ENCODE data around the gene VSX2. TPM values are rescaled to one million over a fixed set of nuclear protein-coding genes. Genes with fewer than 3 reads are reported as not detected.

Gene VSX2
- polyA plus RNA-seq, 1 of the 3 experiments (the other 2 are of a cell fraction): not detected

DNA sequence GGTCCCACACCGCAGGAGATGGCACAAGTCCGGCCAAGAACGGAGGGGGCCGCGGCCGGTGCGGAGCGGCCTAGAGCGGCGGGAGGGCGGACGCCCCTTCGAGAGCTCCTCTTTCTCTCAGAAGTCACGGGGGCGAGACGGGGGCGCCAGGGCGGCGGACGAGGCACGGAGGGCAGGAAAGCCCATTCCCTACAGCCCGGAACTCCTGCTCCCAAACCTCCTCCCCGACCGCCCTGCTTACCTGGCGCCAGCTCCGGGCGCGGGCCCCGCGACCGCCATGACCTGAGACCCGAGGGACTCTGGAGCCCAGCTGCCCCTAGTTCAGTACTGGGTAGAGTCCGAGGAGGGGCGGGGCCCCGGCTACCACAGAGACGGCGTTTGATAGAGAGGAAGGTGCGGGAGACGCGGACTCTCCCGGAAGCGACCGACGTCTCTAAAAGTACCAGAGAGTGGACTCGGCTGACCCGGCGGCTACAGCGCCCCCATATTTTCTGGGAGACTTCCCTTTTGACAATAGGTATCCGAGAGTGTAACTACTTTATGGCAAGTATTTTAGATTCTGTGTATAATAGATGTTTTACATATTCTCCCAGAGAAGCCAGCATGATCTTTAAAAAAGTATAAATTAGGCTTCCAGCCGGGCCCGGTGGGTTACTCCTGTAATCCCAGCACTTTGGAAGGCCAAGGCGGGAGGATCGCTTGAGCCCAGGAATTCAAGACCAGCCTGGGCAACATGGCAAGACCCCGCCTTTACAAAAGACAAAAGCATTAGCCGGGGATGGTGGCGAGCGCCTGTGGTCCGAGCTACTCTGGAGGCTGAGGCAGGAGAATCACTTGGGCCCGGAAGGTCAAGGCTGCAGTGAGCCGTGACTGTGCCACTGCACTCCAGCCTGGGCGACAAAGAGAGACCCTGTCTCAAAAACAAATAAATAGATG, 63.7 kb downstream of the VSX2 start, which contains the start of gene ABCD4:
Gene ABCD4, minus strand, starts transcription at position 301 of the 936 bp plus-strand sequence. Its CDS starts 22 bp downstream, at position 279.
- 15% methylated on average over 43 of the region's 61 CpGs for WGBS (ENCODE audit: low lambda C conversion rate)
- TF ChIP-seq MEF2A (IDR thresholded peaks at IDR 0.05; ENCODE audit: borderline replicate concordance, low read depth): no peak
- no peak for TF ChIP-seq RXRA (IDR thresholded peaks at IDR 0.05; ENCODE audit: borderline replicate concordance, low read depth)
- peak; percentile 91 for TF ChIP-seq TAF1 (IDR thresholded peaks at IDR 0.05; ENCODE audit: borderline replicate concordance, low read depth, low read length)
- no peak for TF ChIP-seq USF1 (IDR thresholded peaks at IDR 0.05; ENCODE audit: borderline replicate concordance, low read depth)
- no peak for TF ChIP-seq USF2 (IDR thresholded peaks at IDR 0.05; ENCODE audit: borderline replicate concordance, low read depth, low read length)
- no peak for TF ChIP-seq RCOR1 (IDR thresholded peaks at IDR 0.05; ENCODE audit: low read length)
- TF ChIP-seq FOXM1 (IDR thresholded peaks at IDR 0.05; ENCODE audit: low read depth): no peak
- TF ChIP-seq, protein P1, sequence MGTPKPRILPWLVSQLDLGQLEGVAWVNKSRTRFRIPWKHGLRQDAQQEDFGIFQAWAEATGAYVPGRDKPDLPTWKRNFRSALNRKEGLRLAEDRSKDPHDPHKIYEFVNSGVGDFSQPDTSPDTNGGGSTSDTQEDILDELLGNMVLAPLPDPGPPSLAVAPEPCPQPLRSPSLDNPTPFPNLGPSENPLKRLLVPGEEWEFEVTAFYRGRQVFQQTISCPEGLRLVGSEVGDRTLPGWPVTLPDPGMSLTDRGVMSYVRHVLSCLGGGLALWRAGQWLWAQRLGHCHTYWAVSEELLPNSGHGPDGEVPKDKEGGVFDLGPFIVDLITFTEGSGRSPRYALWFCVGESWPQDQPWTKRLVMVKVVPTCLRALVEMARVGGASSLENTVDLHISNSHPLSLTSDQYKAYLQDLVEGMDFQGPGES (IDR thresholded peaks at IDR 0.05; ENCODE audit: low read depth, low read length): no peak
- TF ChIP-seq TCF12 (IDR thresholded peaks at IDR 0.05): no peak
- TF ChIP-seq SMC3 (IDR thresholded peaks at IDR 0.05; ENCODE audit: low read depth, low read length): no peak
- TF ChIP-seq ELF1 (IDR thresholded peaks at IDR 0.05): peak; percentile 80
- peak; percentile 66 for TF ChIP-seq RFX5 (IDR thresholded peaks at IDR 0.05; ENCODE audit: low read length)
- no peak for TF ChIP-seq NRF1 (IDR thresholded peaks at IDR 0.05; ENCODE audit: low read depth, low read length)
- TF ChIP-seq MXI1 (IDR thresholded peaks at IDR 0.05; ENCODE audit: low read depth, low read length): peak; percentile 53; the same call in 1 of the 2 replicates
- no peak for TF ChIP-seq REST (IDR thresholded peaks at IDR 0.05; ENCODE audit: low read depth, low read length)
- TF ChIP-seq FOSL2 (IDR thresholded peaks at IDR 0.05; ENCODE audit: borderline replicate concordance, low read depth): no peak
- peak; percentile 69 for TF ChIP-seq YY1 (IDR thresholded peaks at IDR 0.05; ENCODE audit: low read depth)
- no peak for TF ChIP-seq CHD2 (IDR thresholded peaks at IDR 0.05; ENCODE audit: low read length, partially characterized antibody)
- TF ChIP-seq EP300 (IDR thresholded peaks at IDR 0.05; ENCODE audit: borderline replicate concordance in 1 of 2, low read depth in 1 of 2, low read length in 1 of 2): 0 out of 4 replicates have a peak, but pooled peaks of 1 of the 2 experiments have one; percentile 9
- TF ChIP-seq SIN3A (IDR thresholded peaks at IDR 0.05; ENCODE audit: borderline replicate concordance, low read depth, low read length): peak; percentile 41; the same call in 1 of the 2 replicates
- peak; percentile 84 for TF ChIP-seq GABPA (IDR thresholded peaks at IDR 0.05; ENCODE audit: low read depth)
- no peak for TF ChIP-seq NFIC (IDR thresholded peaks at IDR 0.05; ENCODE audit: borderline replicate concordance)
- peak; percentile 94 for TF ChIP-seq POLR2AphosphoS5 (IDR thresholded peaks at IDR 0.05; ENCODE audit: low read depth, low read length)
- TF ChIP-seq, protein P2, sequence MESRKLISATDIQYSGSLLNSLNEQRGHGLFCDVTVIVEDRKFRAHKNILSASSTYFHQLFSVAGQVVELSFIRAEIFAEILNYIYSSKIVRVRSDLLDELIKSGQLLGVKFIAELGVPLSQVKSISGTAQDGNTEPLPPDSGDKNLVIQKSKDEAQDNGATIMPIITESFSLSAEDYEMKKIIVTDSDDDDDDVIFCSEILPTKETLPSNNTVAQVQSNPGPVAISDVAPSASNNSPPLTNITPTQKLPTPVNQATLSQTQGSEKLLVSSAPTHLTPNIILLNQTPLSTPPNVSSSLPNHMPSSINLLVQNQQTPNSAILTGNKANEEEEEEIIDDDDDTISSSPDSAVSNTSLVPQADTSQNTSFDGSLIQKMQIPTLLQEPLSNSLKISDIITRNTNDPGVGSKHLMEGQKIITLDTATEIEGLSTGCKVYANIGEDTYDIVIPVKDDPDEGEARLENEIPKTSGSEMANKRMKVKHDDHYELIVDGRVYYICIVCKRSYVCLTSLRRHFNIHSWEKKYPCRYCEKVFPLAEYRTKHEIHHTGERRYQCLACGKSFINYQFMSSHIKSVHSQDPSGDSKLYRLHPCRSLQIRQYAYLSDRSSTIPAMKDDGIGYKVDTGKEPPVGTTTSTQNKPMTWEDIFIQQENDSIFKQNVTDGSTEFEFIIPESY (IDR thresholded peaks at IDR 0.05; ENCODE audit: borderline replicate concordance, low read depth): 0 out of 2 replicates have a peak, but pooled peaks have one; percentile 15

More for the DNA sequence above, 63.7 kb downstream of the VSX2 start, which contains the start of gene ABCD4:
- Histone ChIP-seq H3K4me2 (peak within 1 kb of the TSS; percentile 94), H3K27ac (ENCODE audit: low read depth in 2 of 2, low read length in 1 of 2) (peak within 1 kb of the TSS; percentile 72 to 77), H3K4me1 (ENCODE audit: control insufficient read depth in 1 of 2, insufficient read depth in 2 of 2, low read depth in 1 of 2, low read length in 1 of 2) (no peaks in the 10 kb centered on the region; a peak in 1 of 4 replicates), H2AFZ (ENCODE audit: low read depth) (peak within 1 kb of the TSS; percentile 99), H3K27me3 (ENCODE audit: insufficient read depth) (no peaks in the 10 kb centered on the region), H3F3A (replicated peaks; ENCODE audit: insufficient read depth) (peaks cover 6% of the 10 kb centered on the region), H3K4me3 (ENCODE audit: low read depth in 2 of 2, low read length in 1 of 2) (peak within 1 kb of the TSS; percentile 69 to 99), H3K79me2 (ENCODE audit: insufficient read depth) (peaks cover 39% of the 10 kb centered on the region), H3K9me3 (no peaks in the 10 kb centered on the region), H3K9me2 (no peaks in the 10 kb centered on the region), H3K9ac (peak within 1 kb of the TSS; percentile 87), H3K36me3 (replicated peaks in 1 of 2; ENCODE audit: control insufficient read depth in 1 of 2, insufficient read depth in 2 of 2, low read length in 1 of 2) (peaks cover 10% of the 10 kb centered on the region in 2 experiments), H4K20me1 (ENCODE audit: insufficient read depth) (no peaks in the 10 kb centered on the region)
- ChIA-PET POLR2A (interaction anchor here (0.8 to 1.7 kb wide), 4 partner anchors 11 to 45 kb away, joined by 3 read pairs; no protein-coding TSS in a partner anchor), CTCF (interaction anchor here (0.6 to 2.6 kb wide), 17 partner anchors 8 to 183 kb away, joined by 3 to 17 read pairs (median 4); no protein-coding TSS in a partner anchor)
- DNase-seq: peak; percentile 94

Data from SK-N-SH (cell line).